ENCODE results near the gene ALKBH8.

DNA sequence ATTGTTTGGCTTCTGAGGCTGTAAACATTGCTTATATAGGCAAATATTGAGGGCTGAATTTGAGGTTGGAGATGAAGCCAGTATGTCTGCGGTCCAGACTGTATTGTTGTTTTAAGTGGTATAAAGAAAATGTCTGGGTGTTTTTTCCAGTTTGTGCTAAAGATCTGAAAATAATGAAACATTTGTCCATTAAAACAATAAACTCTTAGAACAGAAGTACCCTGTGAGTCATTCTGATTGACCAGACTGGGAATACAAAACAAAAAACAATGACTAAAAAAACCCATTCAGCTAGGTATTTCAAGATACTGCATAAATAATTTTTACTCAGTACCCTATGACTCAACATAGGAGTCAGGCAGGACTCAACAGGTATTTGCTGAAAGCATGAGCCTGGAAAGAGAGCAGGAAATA is 20.4 kb downstream of the ALKBH8 start:
- TF ChIP-seq, protein P1, sequence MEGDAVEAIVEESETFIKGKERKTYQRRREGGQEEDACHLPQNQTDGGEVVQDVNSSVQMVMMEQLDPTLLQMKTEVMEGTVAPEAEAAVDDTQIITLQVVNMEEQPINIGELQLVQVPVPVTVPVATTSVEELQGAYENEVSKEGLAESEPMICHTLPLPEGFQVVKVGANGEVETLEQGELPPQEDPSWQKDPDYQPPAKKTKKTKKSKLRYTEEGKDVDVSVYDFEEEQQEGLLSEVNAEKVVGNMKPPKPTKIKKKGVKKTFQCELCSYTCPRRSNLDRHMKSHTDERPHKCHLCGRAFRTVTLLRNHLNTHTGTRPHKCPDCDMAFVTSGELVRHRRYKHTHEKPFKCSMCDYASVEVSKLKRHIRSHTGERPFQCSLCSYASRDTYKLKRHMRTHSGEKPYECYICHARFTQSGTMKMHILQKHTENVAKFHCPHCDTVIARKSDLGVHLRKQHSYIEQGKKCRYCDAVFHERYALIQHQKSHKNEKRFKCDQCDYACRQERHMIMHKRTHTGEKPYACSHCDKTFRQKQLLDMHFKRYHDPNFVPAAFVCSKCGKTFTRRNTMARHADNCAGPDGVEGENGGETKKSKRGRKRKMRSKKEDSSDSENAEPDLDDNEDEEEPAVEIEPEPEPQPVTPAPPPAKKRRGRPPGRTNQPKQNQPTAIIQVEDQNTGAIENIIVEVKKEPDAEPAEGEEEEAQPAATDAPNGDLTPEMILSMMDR (IDR thresholded peaks at IDR 0.05; ENCODE audit: poor library complexity), result no peak
- no peak for TF ChIP-seq EZH2phosphoT487 (IDR thresholded peaks at IDR 0.05; ENCODE audit: low read depth, severe bottlenecking, unreplicated experiment)

Data from hepatocyte (in vitro differentiated cells).